ENCODE measurements around the gene ZBTB21.

The ZBTB21 gene

GRCh38 chr21:42039470-42039901, 29.3 kb upstream of the ZBTB21 start:
- no peak for DNase-seq

- DNase-seq, result no peak
Measured at GRCh38 chr21:42038826-42039425, 28.8 kb upstream of the ZBTB21 start.

- no peak for DNase-seq
Measured at GRCh38 chr21:42038393-42038792, 28.2 kb upstream of the ZBTB21 start.

- no peak for DNase-seq
Measured at GRCh38 chr21:42037943-42038342, 27.8 kb upstream of the ZBTB21 start.

GRCh38 chr21:42037516-42037915, 27.4 kb upstream of the ZBTB21 start:
- DNase-seq, result no peak

GRCh38 chr21:42036313-42036712, 26.2 kb upstream of the ZBTB21 start:
- no peak for DNase-seq

- DNase-seq, result no peak
Measured at GRCh38 chr21:42032968-42033367, 22.8 kb upstream of the ZBTB21 start.

- no peak for DNase-seq
Measured at GRCh38 chr21:42032266-42032665, 22.1 kb upstream of the ZBTB21 start.

GRCh38 chr21:42031816-42032215, 21.7 kb upstream of the ZBTB21 start:
- DNase-seq, result no peak

- no peak for DNase-seq
Measured at GRCh38 chr21:42031241-42031640, 21.1 kb upstream of the ZBTB21 start.

GRCh38 chr21:42030311-42030710, 20.2 kb upstream of the ZBTB21 start:
- no peak for DNase-seq

- no peak for DNase-seq
Measured at GRCh38 chr21:42028766-42029425, 18.7 kb upstream of the ZBTB21 start.

GRCh38 chr21:42027822-42028765, 17.9 kb upstream of the ZBTB21 start:
- DNase-seq, result no peak

- DNase-seq, result no peak
Measured at GRCh38 chr21:42027085-42027821, 17.1 kb upstream of the ZBTB21 start.

- DNase-seq, result no peak
Measured at GRCh38 chr21:42026082-42026435, 15.9 kb upstream of the ZBTB21 start.

GRCh38 chr21:42025376-42026081, 15.4 kb upstream of the ZBTB21 start:
- DNase-seq, result no peak

GRCh38 chr21:42022906-42023305, 12.7 kb upstream of the ZBTB21 start:
- no peak for DNase-seq

GRCh38 chr21:42022091-42022430, 11.9 kb upstream of the ZBTB21 start:
- no peak for DNase-seq

GRCh38 chr21:42021371-42022090, 11.4 kb upstream of the ZBTB21 start:
- no peak for DNase-seq

GRCh38 chr21:42019706-42020105, 9.5 kb upstream of the ZBTB21 start:
- no peak for DNase-seq

- DNase-seq, result no peak
Measured at GRCh38 chr21:42019101-42019605, 9.0 kb upstream of the ZBTB21 start.

- no peak for DNase-seq
Measured at GRCh38 chr21:42017022-42017421, 6.9 kb upstream of the ZBTB21 start.

Measured in stimulated activated CD8-positive, alpha-beta memory T cell treated with anti-CD3 and anti-CD28 coated beads, Interleukin-4, amount 100 ng/mL, for 48 hours (primary cell).